Calu3 (cell line): Measurements from ENCODE around the gene TGFBR2. TPM values are rescaled to one million over a fixed set of nuclear protein-coding genes. Genes with fewer than 3 reads are reported as not detected.

Experiments used
- BruUV-seq: library from RNA; stranded (reverse); fragments of 400-500 nt; replicated peaks from 2 replicates; lab custom pipeline; 2021; lab: Mats Ljungman, UMichigan
- CTCF ChIA-PET: fragments of 300-600 bp; sonication (Branson Sonifier 250); formaldehyde crosslinking; loops from one replicate; lab custom pipeline; 2022; ENCODE audit warnings: antibody characterized with exemption; lab: Charles Lee
- DNase-seq: peaks from one replicate; pipeline ENCODE4 v3.0.0; 2022
- H3K27ac Mint-ChIP-seq: one replicate; pipeline ENCODE4 v1.8.0; 2022; ENCODE audit warnings: mixed read lengths; ENCODE audit not compliant: unreplicated experiment
- H3K27me3 Mint-ChIP-seq: one replicate; pipeline ENCODE4 v1.8.0; 2022; ENCODE audit warnings: mixed read lengths; ENCODE audit not compliant: unreplicated experiment
- H3K36me3 Mint-ChIP-seq: one replicate; pipeline ENCODE4 v1.8.0; 2022; ENCODE audit warnings: mild to moderate bottlenecking, moderate library complexity, mixed read lengths; ENCODE audit not compliant: insufficient read depth, unreplicated experiment
- H3K4me1 Mint-ChIP-seq: one replicate; pipeline ENCODE4 v1.8.0; 2022; ENCODE audit warnings: mild to moderate bottlenecking, low read depth, mixed read lengths; ENCODE audit not compliant: unreplicated experiment
- H3K4me3 Mint-ChIP-seq: one replicate; pipeline ENCODE4 v1.8.0; 2022; ENCODE audit warnings: mild to moderate bottlenecking, low read depth, moderate library complexity, mixed read lengths; ENCODE audit not compliant: unreplicated experiment
- H3K9me3 Mint-ChIP-seq: one replicate; pipeline ENCODE4 v1.8.0; 2022; ENCODE audit warnings: low read depth, mixed read lengths; ENCODE audit not compliant: unreplicated experiment
- intact Hi-C: fragments of 100-400 bp; cut with micrococcal nuclease; formaldehyde crosslinking; loops from one replicate; pipeline ENCODE4 v1.10.0; 2022; ENCODE audit not compliant: unreplicated experiment
- total RNA-seq: library from RNA; stranded (reverse); gene quantifications from 2 replicates; pipeline ENCODE4 v1.2.3, GENCODE V29; 2022
- TF ChIP-seq, protein P1 (sequence below): fragments of 200-600 bp; IDR thresholded peaks from one replicate; pipeline ENCODE4 v1.8.0; 2022; ENCODE audit warnings: antibody characterized with exemption; ENCODE audit not compliant: unreplicated experiment

Gene TGFBR2
- total RNA-seq, 1 experiment from 2014 or later, result 105 TPM

- TF ChIP-seq, protein P1, sequence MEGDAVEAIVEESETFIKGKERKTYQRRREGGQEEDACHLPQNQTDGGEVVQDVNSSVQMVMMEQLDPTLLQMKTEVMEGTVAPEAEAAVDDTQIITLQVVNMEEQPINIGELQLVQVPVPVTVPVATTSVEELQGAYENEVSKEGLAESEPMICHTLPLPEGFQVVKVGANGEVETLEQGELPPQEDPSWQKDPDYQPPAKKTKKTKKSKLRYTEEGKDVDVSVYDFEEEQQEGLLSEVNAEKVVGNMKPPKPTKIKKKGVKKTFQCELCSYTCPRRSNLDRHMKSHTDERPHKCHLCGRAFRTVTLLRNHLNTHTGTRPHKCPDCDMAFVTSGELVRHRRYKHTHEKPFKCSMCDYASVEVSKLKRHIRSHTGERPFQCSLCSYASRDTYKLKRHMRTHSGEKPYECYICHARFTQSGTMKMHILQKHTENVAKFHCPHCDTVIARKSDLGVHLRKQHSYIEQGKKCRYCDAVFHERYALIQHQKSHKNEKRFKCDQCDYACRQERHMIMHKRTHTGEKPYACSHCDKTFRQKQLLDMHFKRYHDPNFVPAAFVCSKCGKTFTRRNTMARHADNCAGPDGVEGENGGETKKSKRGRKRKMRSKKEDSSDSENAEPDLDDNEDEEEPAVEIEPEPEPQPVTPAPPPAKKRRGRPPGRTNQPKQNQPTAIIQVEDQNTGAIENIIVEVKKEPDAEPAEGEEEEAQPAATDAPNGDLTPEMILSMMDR, result no peak
- peaks cover 75% of the 10 kb centered on the region for H3K4me1 Mint-ChIP-seq
Observed at GRCh38 chr3:30612437-30613132, 6.2 kb downstream of the TGFBR2 start.

GRCh38 chr3:30613133-30613825, 6.9 kb downstream of the TGFBR2 start:
- no peak for DNase-seq
- H3K4me1 Mint-ChIP-seq, result peaks cover 82% of the 10 kb centered on the region
- no TSS peak for BruUV-seq
- CTCF ChIA-PET, result interaction anchor here (0.6 kb wide), 3 partner anchors 28 to 361 kb away, joined by 3 to 5 read pairs (median 3); no protein-coding TSS in a partner anchor
- no peaks in the 10 kb centered on the region for H3K9me3 Mint-ChIP-seq
- H3K27me3 Mint-ChIP-seq, result no peaks in the 10 kb centered on the region
- TF ChIP-seq, protein P1, result no peak
- H3K4me3 Mint-ChIP-seq, result peak overlapping the region; percentile 40
- peak overlapping the region; percentile 67 for H3K27ac Mint-ChIP-seq
- peaks cover 47% of the 10 kb centered on the region for H3K36me3 Mint-ChIP-seq
- intact Hi-C loops, result loop anchor here (5.0 to 10.0 kb wide), 2 partner anchors 44 to 498 kb away; no protein-coding TSS in a partner anchor

More at GRCh38 chr3:30612437-30613132, 6.2 kb downstream of the TGFBR2 start:
- no peaks in the 10 kb centered on the region for H3K27me3 Mint-ChIP-seq
- no TSS peak for BruUV-seq
- no peaks in the 10 kb centered on the region for H3K9me3 Mint-ChIP-seq
- H3K27ac Mint-ChIP-seq, result peak overlapping the region; percentile 67
- CTCF ChIA-PET, result interaction anchor here (0.6 kb wide), 2 partner anchors 29 to 293 kb away, joined by 3 read pairs; no protein-coding TSS in a partner anchor
- intact Hi-C loops, result loop anchor here (5.0 to 10.0 kb wide), 2 partner anchors 45 to 498 kb away; no protein-coding TSS in a partner anchor
- H3K4me3 Mint-ChIP-seq, result peak overlapping the region; percentile 66
- peaks cover 47% of the 10 kb centered on the region for H3K36me3 Mint-ChIP-seq
- no peak for DNase-seq

DNA sequence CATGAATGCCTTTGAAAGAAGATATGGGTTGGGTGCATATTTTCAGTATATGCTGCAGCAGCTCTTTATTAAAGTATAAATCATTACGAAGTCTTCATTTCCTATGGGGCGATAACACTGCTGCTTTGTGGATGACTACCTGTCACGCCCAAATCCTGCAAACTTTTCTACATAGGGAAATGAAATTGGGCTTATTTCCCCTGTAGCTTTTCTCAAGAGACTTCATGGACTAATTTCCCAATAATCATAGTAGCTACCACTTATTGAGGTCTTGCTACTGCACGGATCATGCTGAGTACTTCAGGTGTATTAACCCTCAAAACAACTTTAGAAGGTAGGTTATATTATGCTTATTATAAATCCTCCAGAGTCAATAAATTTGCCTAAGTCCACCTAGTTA, 8.0 kb downstream of the TGFBR2 start:
- no peaks in the 10 kb centered on the region for H3K9me3 Mint-ChIP-seq
- CTCF ChIA-PET, result interaction anchor here (0.6 kb wide), 1 partner anchor 275 kb away, joined by 3 read pairs; no protein-coding TSS in a partner anchor
- peaks cover 41% of the 10 kb centered on the region for H3K36me3 Mint-ChIP-seq
- H3K27ac Mint-ChIP-seq, result peak overlapping the region; percentile 20
- DNase-seq, result no peak
- H3K4me3 Mint-ChIP-seq, result no peak overlapping the region
- no TSS peak for BruUV-seq
- TF ChIP-seq, protein P1, result no peak
- H3K4me1 Mint-ChIP-seq, result peaks cover 85% of the 10 kb centered on the region
- no peaks in the 10 kb centered on the region for H3K27me3 Mint-ChIP-seq
- intact Hi-C loops, result loop anchor here (5.0 to 10.0 kb wide), 2 partner anchors 43 to 500 kb away; no protein-coding TSS in a partner anchor

- BruUV-seq, result no TSS peak
- peaks cover 40% of the 10 kb centered on the region for H3K36me3 Mint-ChIP-seq
- no peaks in the 10 kb centered on the region for H3K9me3 Mint-ChIP-seq
- H3K27ac Mint-ChIP-seq, result peak overlapping the region; percentile 20
- CTCF ChIA-PET, result no interaction called here
- intact Hi-C loops, result loop anchor here (5.0 to 10.0 kb wide), 2 partner anchors 42 to 500 kb away; no protein-coding TSS in a partner anchor
- H3K27me3 Mint-ChIP-seq, result no peaks in the 10 kb centered on the region
- no peak overlapping the region for H3K4me3 Mint-ChIP-seq
- H3K4me1 Mint-ChIP-seq, result peaks cover 86% of the 10 kb centered on the region
- TF ChIP-seq, protein P1, result no peak
- no peak for DNase-seq
Observed at GRCh38 chr3:30614943-30615342, 8.5 kb downstream of the TGFBR2 start.
